PFSK-1 (cell line): ENCODE results near the gene XYLT1.

Experiments used
- POLR2AphosphoS5 ChIP-seq: IDR thresholded peaks from 2 replicates; pipeline ENCODE4 v1.6.1; 2012; ENCODE audit warnings: low read depth, mild to moderate bottlenecking, control low read depth, low read length, moderate library complexity
- REST ChIP-seq, 2 experiments: IDR thresholded peaks; 2 replicates each; pipeline versions ENCODE4 v1.6.1 to v1.8.0; 2011 to 2012; ENCODE audit warnings: low read depth in 2 of 2, low read length in 2 of 2, control low read depth in 1 of 2, inconsistent platforms in 1 of 2, mild to moderate bottlenecking in 1 of 2, moderate library complexity in 1 of 2; ENCODE audit not compliant: insufficient read depth in 1 of 2
- SIN3A ChIP-seq: IDR thresholded peaks from 2 replicates; pipeline ENCODE4 v1.6.1; 2012; ENCODE audit warnings: mild to moderate bottlenecking, low read length, moderate library complexity, borderline replicate concordance; ENCODE audit not compliant: insufficient read depth

GRCh38 chr16:17371299-17371698 is 99.5 kb downstream of the XYLT1 start:
- TF ChIP-seq POLR2AphosphoS5, result no peak
- TF ChIP-seq SIN3A, result no peak
- TF ChIP-seq REST (IDR thresholded peaks at IDR 0.05; ENCODE audit: insufficient read depth in 1 of 2, low read depth in 2 of 2, low read length in 2 of 2), result no peak
